HepG2 (cell line): ENCODE results near the gene EPHA3. TPM values are rescaled to one million over a fixed set of nuclear protein-coding genes. Genes with fewer than 3 reads are reported as not detected.

Source experiments
- ATAC-seq: fragments of 200-7000 bp; cut with Tn5 transposase; 3 replicates; pipeline ENCODE4 v1.9.1; 2020; ENCODE audit warnings: mild to moderate bottlenecking, moderate library complexity
- BruUV-seq: library from RNA; stranded (reverse); fragments of 400-500 nt; replicated peaks from 2 replicates; lab custom pipeline; 2021; lab: Mats Ljungman, UMichigan
- CTCF ChIA-PET: fragments of 300-600 bp; formaldehyde crosslinking; extraction: SDS; loops from one replicate; lab custom pipeline; 2021; ENCODE audit warnings: low total read pairs, inconsistent platforms, low intra/inter-chr PET ratio; lab: Yijun Ruan, JAX
- POLR2A ChIA-PET: fragments of 350-600 bp; sonication (Branson Sonifier 250); formaldehyde crosslinking; loops from one replicate; lab custom pipeline; 2020; ENCODE audit warnings: antibody characterized with exemption, inconsistent platforms; lab: Yijun Ruan, JAX
- DNase-seq: peaks from one replicate; pipeline ENCODE4 v3.0.0-alpha.2; 2015; ENCODE audit warnings: low spot score
- FAIRE-seq: peaks from 3 replicates; lab custom pipeline; 2011; peaks lifted over from hg19 to GRCh38; lab: Jason Lieb, UNC
- H2AFZ ChIP-seq: one replicate; pipeline ENCODE4 v1.6.1; 2011; ENCODE audit warnings: low read length, inconsistent platforms
- H3K27ac ChIP-seq: fragments of 300-600 bp; 3 replicates; pipeline ENCODE4 v1.8.0; 2011; ENCODE audit warnings: mixed run types, mild to moderate bottlenecking, mixed read lengths, low read length, inconsistent platforms; ENCODE audit not compliant: insufficient read depth; ENCODE audit errors: extremely low read length
- H3K27me3 ChIP-seq, 2 experiments: fragments of 200-600 bp in 1 of 2; 2 replicates in 1 of 2; 3 replicates in 1 of 2; pipeline versions ENCODE4 v1.6.0 to v1.8.0; 2011; ENCODE audit warnings: low read length in 2 of 2, mild to moderate bottlenecking in 2 of 2, moderate library complexity in 2 of 2, inconsistent platforms in 1 of 2; ENCODE audit not compliant: insufficient read depth in 2 of 2, control insufficient read depth in 1 of 2
- H3K36me3 ChIP-seq, 2 experiments: fragments of 200-600 bp in 1 of 2; replicated peaks in 1 of 2; 2 replicates in 1 of 2; 3 replicates in 1 of 2; pipeline versions ENCODE4 v1.5.1 to v1.8.0; 2011; ENCODE audit warnings: low read length in 2 of 2, inconsistent platforms in 1 of 2; ENCODE audit not compliant: insufficient read depth in 2 of 2, control insufficient read depth in 1 of 2
- H3K4me1 ChIP-seq: 2 replicates; pipeline ENCODE4 v1.5.1; 2012; ENCODE audit warnings: low read length, inconsistent platforms; ENCODE audit not compliant: insufficient read depth
- H3K4me2 ChIP-seq: 2 replicates; pipeline ENCODE4 v1.6.0; 2011; ENCODE audit warnings: low read depth, low read length, inconsistent platforms
- H3K4me3 ChIP-seq, 3 experiments: fragments of 200-600 bp in 1 of 3; sonication (generic), shearing (Covaris generic) in 1 of 3; replicated peaks in 1 of 3; 2 replicates each; pipeline ENCODE4 v1.5.1; 2011 to 2016; ENCODE audit warnings: low read length in 3 of 3, inconsistent platforms in 2 of 3, low read depth in 2 of 3, mild to moderate bottlenecking in 2 of 3, control low read depth in 1 of 3, mixed read lengths in 1 of 3; ENCODE audit not compliant: insufficient read depth in 1 of 3
- H3K79me2 ChIP-seq: one replicate; pipeline ENCODE4 v1.6.1; 2011; ENCODE audit warnings: low read length, inconsistent platforms; ENCODE audit not compliant: insufficient read depth
- H3K9ac ChIP-seq: 2 replicates; pipeline ENCODE4 v1.6.0; 2011; ENCODE audit warnings: mild to moderate bottlenecking, low read depth, low read length, inconsistent platforms; ENCODE audit not compliant: insufficient read depth
- H3K9me3 ChIP-seq: 2 replicates; pipeline ENCODE4 v1.5.1; 2012; ENCODE audit warnings: mild to moderate bottlenecking, low read length
- H4K20me1 ChIP-seq: 2 replicates; pipeline ENCODE4 v1.6.0; 2011; ENCODE audit warnings: inconsistent platforms, mild to moderate bottlenecking, low read length, moderate library complexity; ENCODE audit not compliant: insufficient read depth
- ATF6 ChIP-seq: sonication (generic); formaldehyde crosslinking; conservative IDR thresholded peaks from 2 replicates; pipeline ENCODE4 v1.4.0; 2020; ENCODE audit warnings: missing genetic modification reagents
- ELK4 ChIP-seq: sonication (generic); formaldehyde crosslinking; IDR thresholded peaks from 2 replicates; pipeline ENCODE4 v1.9.0; 2021; ENCODE audit warnings: missing genetic modification reagents, borderline replicate concordance
- HMG20B ChIP-seq: conservative IDR thresholded peaks from 2 replicates; pipeline ENCODE4 v1.6.1; 2016; ENCODE audit warnings: missing genetic modification reagents, missing compliant biosample characterization
- HOXA7 ChIP-seq: sonication (generic); formaldehyde crosslinking; IDR thresholded peaks from 2 replicates; pipeline ENCODE4 v1.8.1; 2022; ENCODE audit warnings: mild to moderate bottlenecking, missing genetic modification reagents, moderate library complexity
- KDM1A ChIP-seq: IDR thresholded peaks from 2 replicates; pipeline ENCODE4 v1.6.1; 2016; ENCODE audit warnings: missing compliant biosample characterization
- KDM3A ChIP-seq: IDR thresholded peaks from 2 replicates; pipeline ENCODE4 v1.6.1; 2018; ENCODE audit warnings: low read depth, missing compliant biosample characterization
- KLF6 ChIP-seq: IDR thresholded peaks from 2 replicates; pipeline ENCODE4 v1.8.0; 2016; ENCODE audit warnings: missing biosample characterization, missing genetic modification reagents
- MEF2D ChIP-seq: sonication (generic); formaldehyde crosslinking; IDR thresholded peaks from 2 replicates; pipeline ENCODE4 v1.5.1; 2020; ENCODE audit warnings: mild to moderate bottlenecking, missing genetic modification reagents
- POGZ ChIP-seq: sonication (generic); formaldehyde crosslinking; IDR thresholded peaks from 2 replicates; pipeline ENCODE4 v1.4.0; 2020; ENCODE audit warnings: mild to moderate bottlenecking, missing genetic modification reagents
- REST ChIP-seq, 2 experiments: IDR thresholded peaks; 2 replicates each; pipeline ENCODE4 v1.6.1; 2011 to 2012; ENCODE audit warnings: low read length in 2 of 2, borderline replicate concordance in 1 of 2, low read depth in 1 of 2, mild to moderate bottlenecking in 1 of 2, moderate library complexity in 1 of 2
- SIN3B ChIP-seq: fragments of 150-350 bp; IDR thresholded peaks from 2 replicates; pipeline ENCODE4 v1.6.1; 2014; ENCODE audit warnings: low read length
- TBL1XR1 ChIP-seq: fragments of 150-350 bp; IDR thresholded peaks from 2 replicates; pipeline ENCODE4 v1.6.1; 2014; ENCODE audit warnings: borderline replicate concordance, low read length; ENCODE audit not compliant: partially characterized antibody
- TOPORS ChIP-seq: sonication (generic); formaldehyde crosslinking; IDR thresholded peaks from 2 replicates; pipeline ENCODE4 v1.8.0; 2023; ENCODE audit warnings: mild to moderate bottlenecking, missing genetic modification reagents
- ZBTB38 ChIP-seq: sonication (generic); formaldehyde crosslinking; IDR thresholded peaks from 2 replicates; pipeline ENCODE4 v1.5.1; 2020; ENCODE audit warnings: mild to moderate bottlenecking, missing genetic modification reagents
- WGBS: methylation state at CpG from one replicate; pipeline ENCODE4 v1.1.6; 2017; ENCODE audit warnings: low lambda C conversion rate; 5-methylcytosine and 5-hydroxymethylcytosine counted together
- in situ Hi-C: cut with HindIII; loops from 2 replicates; pipeline ENCODE4 v1.10.0; 2017; ENCODE audit warnings: low pct_unique_long_range_greater_than_20kb; ENCODE audit not compliant: extremely low pct_ligation_motif_present
- intact Hi-C: fragments of 100-400 bp; cut with micrococcal nuclease; formaldehyde crosslinking; loops from one replicate; pipeline ENCODE4 v1.10.0; 2022; ENCODE audit not compliant: unreplicated experiment
- polyA plus RNA-seq, 8 experiments: library from polyadenylated mRNA; depleted of rRNA in 3 of 8; stranded (reverse) in 7 of 8; unstranded in 1 of 8; fragments of >200 nt; fragmentation: Illumina TruSeq in 4 of 8; extraction: Trizol in 4 of 8; gene quantifications; 2 replicates each; pipeline versions ENCODE4 v1.2.1 to v1.2.3, GENCODE V29; 2011 to 2016; ENCODE audit warnings: low read depth in 4 of 8, missing spikeins in 1 of 8, mixed read lengths in 1 of 8; ENCODE audit not compliant: insufficient read depth in 1 of 8
- total RNA-seq, 5 experiments: library from RNA; depleted of rRNA; stranded (reverse); fragments of >200 nt; fragmentation: Illumina TruSeq; extraction: Trizol; gene quantifications; 2 replicates each; pipeline ENCODE4 v1.2.3, GENCODE V29; 2016; ENCODE audit warnings: low read depth in 1 of 5

EPHA3 gene
- total and polyA plus RNA-seq, 2 of the 13 experiments (the other 11 are each of a cell fraction or from before 2014, with no cell fraction given): 0.01 TPM; not detected in 1

GRCh38 chr3:89058371-89058770 lies 49.0 kb upstream of the EPHA3 start (continued):
- TF ChIP-seq KLF6 (CRISPR knock-in tag): no peak
- TF ChIP-seq TBL1XR1: no peak
- TF ChIP-seq ZBTB38 (CRISPR knock-in tag): no peak
- TF ChIP-seq REST (IDR thresholded peaks at IDR 0.05; ENCODE audit: borderline replicate concordance in 1 of 2, low read depth in 1 of 2, low read length in 2 of 2): no peak
- TF ChIP-seq KDM1A (CRISPR knock-in tag): no peak
- TF ChIP-seq MEF2D (CRISPR knock-in tag): no peak

- Histone ChIP-seq H3K4me1 (no peaks in the 10 kb centered on the region), H3K9me3 (no peaks in the 10 kb centered on the region), H3K9ac (no peak overlapping the region), H3K27me3 (no peaks in the 10 kb centered on the region), H4K20me1 (no peaks in the 10 kb centered on the region), H2AFZ (no peak overlapping the region), H3K27ac (no peak overlapping the region), H3K4me2 (no peak overlapping the region), H3K4me3 (no peak overlapping the region), H3K36me3 (no peaks in the 10 kb centered on the region), H3K79me2 (no peaks in the 10 kb centered on the region)
- ChIA-PET CTCF (no interaction called here), POLR2A (no interaction called here)
- WGBS: 7% methylated on average over 5 of the region's 5 CpGs
- ATAC-seq: no peak
- no peak for FAIRE-seq
- TF ChIP-seq POGZ (no peak), TOPORS (CRISPR knock-in tag) (no peak), ATF6 (no peak), ELK4 (CRISPR knock-in tag) (no peak), HMG20B (CRISPR knock-in tag) (no peak), SIN3B (no peak), KDM3A (CRISPR knock-in tag) (no peak), HOXA7 (CRISPR knock-in tag) (no peak)
- in situ Hi-C loops: no loop called here
- DNase-seq: no peak
- intact Hi-C loops: no loop called here
- BruUV-seq: no TSS peak
These were observed 48.1 kb upstream of the EPHA3 start for GRCh38 chr3:89059211-89059925.
